Neural cell (in vitro differentiated cells): Measurements from ENCODE around the gene EFNA4. TPM values are rescaled to one million over a fixed set of nuclear protein-coding genes. Genes with fewer than 3 reads are reported as not detected.

Experiments used
- H2AFZ ChIP-seq: fragments of 200-600, 300-800 bp; sonication (generic), shearing (Covaris generic); 2 replicates; pipeline ENCODE4 v1.6.0; 2014; ENCODE audit warnings: low read depth, mild to moderate bottlenecking, antibody characterized with exemption, low read length, moderate library complexity
- H3F3A ChIP-seq: fragments of 200-600 bp; shearing (Covaris generic); 2 replicates; pipeline ENCODE4 v1.6.1; 2016; ENCODE audit warnings: mild to moderate bottlenecking, moderate library complexity, mixed read lengths, antibody characterized with exemption, low read length; ENCODE audit not compliant: insufficient read depth, poor library complexity, severe bottlenecking
- H3K27ac ChIP-seq: fragments of 200-600, 300-800 bp; sonication (generic), shearing (Covaris generic); 2 replicates; pipeline ENCODE4 v1.5.1; 2014; ENCODE audit warnings: mild to moderate bottlenecking, low read length, moderate library complexity
- H3K27me3 ChIP-seq: fragments of 300-800, 200-600 bp; sonication (generic), shearing (Covaris generic); 2 replicates; pipeline ENCODE4 v1.6.0; 2014; ENCODE audit warnings: mild to moderate bottlenecking, low read depth, low read length, moderate library complexity; ENCODE audit not compliant: insufficient read depth
- H3K36me3 ChIP-seq: fragments of 300-800, 200-600 bp; sonication (generic), shearing (Covaris generic); 2 replicates; pipeline ENCODE4 v1.5.1; 2014; ENCODE audit warnings: mild to moderate bottlenecking, antibody characterized with exemption, low read length, moderate library complexity; ENCODE audit not compliant: insufficient read depth
- H3K4me2 ChIP-seq: fragments of 300-800, 200-600 bp; sonication (generic), shearing (Covaris generic); 2 replicates; pipeline ENCODE4 v1.6.0; 2014; ENCODE audit warnings: mild to moderate bottlenecking, low read length
- H3K4me3 ChIP-seq: fragments of 300-800, 200-600 bp; sonication (generic), shearing (Covaris generic); 2 replicates; pipeline ENCODE4 v1.5.1; 2014; ENCODE audit warnings: mild to moderate bottlenecking, low read length, moderate library complexity
- H3K79me2 ChIP-seq: fragments of 200-600 bp; shearing (Covaris generic); replicated peaks from 2 replicates; pipeline ENCODE4 v1.6.0; 2014; ENCODE audit warnings: mild to moderate bottlenecking, low read length, moderate library complexity; ENCODE audit not compliant: insufficient read depth
- H3K9ac ChIP-seq: fragments of 300-800, 200-600 bp; sonication (generic), shearing (Covaris generic); 2 replicates; pipeline ENCODE4 v1.6.1; 2016; ENCODE audit warnings: mild to moderate bottlenecking, low read length, mixed read lengths
- H3K9me2 ChIP-seq: fragments of 200-600 bp; shearing (Covaris generic); 2 replicates; pipeline ENCODE4 v1.6.1; 2016; ENCODE audit warnings: mild to moderate bottlenecking, low read length, mixed read lengths; ENCODE audit not compliant: insufficient read depth
- H3K9me3 ChIP-seq: fragments of 200-600, 300-800 bp; sonication (generic), shearing (Covaris generic); 2 replicates; pipeline ENCODE4 v1.6.1; 2016; ENCODE audit warnings: mild to moderate bottlenecking, mixed run types, low read length, moderate library complexity, mixed read lengths
- H4K20me1 ChIP-seq: fragments of 200-600 bp; shearing (Covaris generic); 2 replicates; pipeline ENCODE4 v1.6.1; 2016; ENCODE audit warnings: mild to moderate bottlenecking, mixed run types; ENCODE audit not compliant: insufficient read depth
- EP300 ChIP-seq: fragments of 450-650 bp; conservative IDR thresholded peaks from 2 replicates; pipeline ENCODE4 v1.6.1; 2014; ENCODE audit warnings: antibody characterized with exemption, mild to moderate bottlenecking, moderate library complexity; ENCODE audit not compliant: poor library complexity, severe bottlenecking
- EZH2 ChIP-seq: fragments of 200-600, 300-800 bp; shearing (Covaris generic), sonication (generic); IDR thresholded peaks from 2 replicates; pipeline ENCODE4 v1.6.1; 2014; ENCODE audit warnings: antibody characterized with exemption, low read length, borderline replicate concordance, mild to moderate bottlenecking; ENCODE audit not compliant: insufficient read depth, poor library complexity, severe bottlenecking
- MXI1 ChIP-seq: fragments of 450-650 bp; conservative IDR thresholded peaks from 2 replicates; pipeline ENCODE4 v1.6.1; 2014; ENCODE audit warnings: antibody characterized with exemption, mild to moderate bottlenecking; ENCODE audit not compliant: poor library complexity, severe bottlenecking
- POLR2AphosphoS5 ChIP-seq: IDR thresholded peaks from 2 replicates; pipeline ENCODE4 v1.6.1; 2012
- RAD21 ChIP-seq: fragments of 450-650 bp; conservative IDR thresholded peaks from 2 replicates; pipeline ENCODE4 v1.6.1; 2014; ENCODE audit warnings: antibody characterized with exemption, mild to moderate bottlenecking, moderate library complexity
- SMC3 ChIP-seq: fragments of 450-650 bp; conservative IDR thresholded peaks from 2 replicates; pipeline ENCODE4 v1.6.1; 2014; ENCODE audit warnings: antibody characterized with exemption, mild to moderate bottlenecking, moderate library complexity; ENCODE audit not compliant: poor library complexity
- TAF1 ChIP-seq: IDR thresholded peaks from 2 replicates; pipeline ENCODE4 v1.6.1; 2012; ENCODE audit warnings: low read depth
- polyA plus RNA-seq: library from polyadenylated mRNA; depleted of rRNA; stranded (reverse); fragments of >200 nt; gene quantifications from 2 replicates; pipeline ENCODE4 v1.2.3, GENCODE V29; 2014
- TF ChIP-seq, protein P1 (sequence below): fragments of 450-650 bp; IDR thresholded peaks from 2 replicates; pipeline ENCODE4 v1.5.1; 2014; ENCODE audit warnings: antibody characterized with exemption, mild to moderate bottlenecking, moderate library complexity; ENCODE audit not compliant: poor library complexity, severe bottlenecking
- TF ChIP-seq, protein P2 (sequence below): IDR thresholded peaks from 2 replicates; pipeline ENCODE4 v1.6.1; 2012; ENCODE audit warnings: borderline replicate concordance

The EFNA4 gene
- polyA plus RNA-seq, 1 donor from 2014 or later = 1.2 TPM

- Histone ChIP-seq H3K9me3 (no peaks in the 10 kb centered on the region), H3K27ac (no peak overlapping the region), H3K4me2 (no peak overlapping the region), H3F3A (no peaks in the 10 kb centered on the region), H3K79me2 (no peaks in the 10 kb centered on the region), H3K27me3 (no peaks in the 10 kb centered on the region), H2AFZ (no peak overlapping the region), H3K9me2 (no peaks in the 10 kb centered on the region), H4K20me1 (no peaks in the 10 kb centered on the region), H3K4me3 (no peak overlapping the region), H3K36me3 (no peaks in the 10 kb centered on the region), H3K9ac (no peak overlapping the region)
- TF ChIP-seq, protein P1, sequence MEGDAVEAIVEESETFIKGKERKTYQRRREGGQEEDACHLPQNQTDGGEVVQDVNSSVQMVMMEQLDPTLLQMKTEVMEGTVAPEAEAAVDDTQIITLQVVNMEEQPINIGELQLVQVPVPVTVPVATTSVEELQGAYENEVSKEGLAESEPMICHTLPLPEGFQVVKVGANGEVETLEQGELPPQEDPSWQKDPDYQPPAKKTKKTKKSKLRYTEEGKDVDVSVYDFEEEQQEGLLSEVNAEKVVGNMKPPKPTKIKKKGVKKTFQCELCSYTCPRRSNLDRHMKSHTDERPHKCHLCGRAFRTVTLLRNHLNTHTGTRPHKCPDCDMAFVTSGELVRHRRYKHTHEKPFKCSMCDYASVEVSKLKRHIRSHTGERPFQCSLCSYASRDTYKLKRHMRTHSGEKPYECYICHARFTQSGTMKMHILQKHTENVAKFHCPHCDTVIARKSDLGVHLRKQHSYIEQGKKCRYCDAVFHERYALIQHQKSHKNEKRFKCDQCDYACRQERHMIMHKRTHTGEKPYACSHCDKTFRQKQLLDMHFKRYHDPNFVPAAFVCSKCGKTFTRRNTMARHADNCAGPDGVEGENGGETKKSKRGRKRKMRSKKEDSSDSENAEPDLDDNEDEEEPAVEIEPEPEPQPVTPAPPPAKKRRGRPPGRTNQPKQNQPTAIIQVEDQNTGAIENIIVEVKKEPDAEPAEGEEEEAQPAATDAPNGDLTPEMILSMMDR = no peak
- TF ChIP-seq POLR2AphosphoS5 = no peak
- TF ChIP-seq, protein P2, sequence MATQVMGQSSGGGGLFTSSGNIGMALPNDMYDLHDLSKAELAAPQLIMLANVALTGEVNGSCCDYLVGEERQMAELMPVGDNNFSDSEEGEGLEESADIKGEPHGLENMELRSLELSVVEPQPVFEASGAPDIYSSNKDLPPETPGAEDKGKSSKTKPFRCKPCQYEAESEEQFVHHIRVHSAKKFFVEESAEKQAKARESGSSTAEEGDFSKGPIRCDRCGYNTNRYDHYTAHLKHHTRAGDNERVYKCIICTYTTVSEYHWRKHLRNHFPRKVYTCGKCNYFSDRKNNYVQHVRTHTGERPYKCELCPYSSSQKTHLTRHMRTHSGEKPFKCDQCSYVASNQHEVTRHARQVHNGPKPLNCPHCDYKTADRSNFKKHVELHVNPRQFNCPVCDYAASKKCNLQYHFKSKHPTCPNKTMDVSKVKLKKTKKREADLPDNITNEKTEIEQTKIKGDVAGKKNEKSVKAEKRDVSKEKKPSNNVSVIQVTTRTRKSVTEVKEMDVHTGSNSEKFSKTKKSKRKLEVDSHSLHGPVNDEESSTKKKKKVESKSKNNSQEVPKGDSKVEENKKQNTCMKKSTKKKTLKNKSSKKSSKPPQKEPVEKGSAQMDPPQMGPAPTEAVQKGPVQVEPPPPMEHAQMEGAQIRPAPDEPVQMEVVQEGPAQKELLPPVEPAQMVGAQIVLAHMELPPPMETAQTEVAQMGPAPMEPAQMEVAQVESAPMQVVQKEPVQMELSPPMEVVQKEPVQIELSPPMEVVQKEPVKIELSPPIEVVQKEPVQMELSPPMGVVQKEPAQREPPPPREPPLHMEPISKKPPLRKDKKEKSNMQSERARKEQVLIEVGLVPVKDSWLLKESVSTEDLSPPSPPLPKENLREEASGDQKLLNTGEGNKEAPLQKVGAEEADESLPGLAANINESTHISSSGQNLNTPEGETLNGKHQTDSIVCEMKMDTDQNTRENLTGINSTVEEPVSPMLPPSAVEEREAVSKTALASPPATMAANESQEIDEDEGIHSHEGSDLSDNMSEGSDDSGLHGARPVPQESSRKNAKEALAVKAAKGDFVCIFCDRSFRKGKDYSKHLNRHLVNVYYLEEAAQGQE = no peak
- TF ChIP-seq MXI1 = no peak
- no peak for TF ChIP-seq EZH2
- TF ChIP-seq EP300 = no peak
- no peak for TF ChIP-seq TAF1
- TF ChIP-seq SMC3 = no peak
- TF ChIP-seq RAD21 = no peak
Measured at GRCh38 chr1:155023627-155024026, 39.9 kb upstream of the EFNA4 start.

GRCh38 chr1:155024315-155024714 is 39.2 kb upstream of the EFNA4 start:
- Histone ChIP-seq H3K9me3 (no peaks in the 10 kb centered on the region), H3K27me3 (no peaks in the 10 kb centered on the region), H3F3A (no peaks in the 10 kb centered on the region), H3K27ac (no peak overlapping the region), H3K79me2 (no peaks in the 10 kb centered on the region), H3K9me2 (no peaks in the 10 kb centered on the region), H2AFZ (no peak overlapping the region), H3K4me3 (no peak overlapping the region), H3K36me3 (no peaks in the 10 kb centered on the region), H4K20me1 (no peaks in the 10 kb centered on the region), H3K9ac (no peak overlapping the region), H3K4me2 (no peak overlapping the region)
- TF ChIP-seq RAD21 (no peak), MXI1 (no peak)
- TF ChIP-seq, protein P1 = no peak
- TF ChIP-seq, protein P2 = no peak
